IMR-90 (cell line): ENCODE measurements around the gene TRAPPC12. TPM values are rescaled to one million over a fixed set of nuclear protein-coding genes. Genes with fewer than 3 reads are reported as not detected.
A peak's percentile ranks its signal among the peaks of the same experiment; 100 is the strongest.

Experiments
- ATAC-seq: fragments of 200-7000 bp; cut with Tn5 transposase; 2 replicates; pipeline ENCODE4 v1.9.1; 2020; ENCODE audit warnings: low read depth, mild to moderate bottlenecking, moderate library complexity
- BruUV-seq: library from RNA; stranded (reverse); fragments of 400-500 nt; replicated peaks from 2 replicates; lab custom pipeline; 2021; lab: Mats Ljungman, UMichigan
- CTCF ChIA-PET: fragments of 300-600 bp; formaldehyde crosslinking; extraction: SDS; loops from one replicate; lab custom pipeline; 2021; ENCODE audit warnings: antibody characterized with exemption; lab: Yijun Ruan, JAX
- POLR2A ChIA-PET: fragments of 300-600 bp; sonication (Branson Sonifier 250); formaldehyde crosslinking; loops from one replicate; lab custom pipeline; 2022; ENCODE audit warnings: antibody characterized with exemption; ENCODE audit not compliant: unreplicated experiment; lab: Charles Lee
- DNase-seq: peaks from one replicate; pipeline ENCODE4 v3.0.0; 2013
- H2AFZ ChIP-seq: replicated peaks from 2 replicates; pipeline ENCODE3; 2013; ENCODE audit warnings: low read length, mild to moderate bottlenecking; ENCODE audit not compliant: poor library complexity
- H2AK5ac ChIP-seq: 2 replicates; pipeline ENCODE4 v1.6.1; 2013; ENCODE audit warnings: low read depth, low read length, inconsistent platforms
- H2AK9ac ChIP-seq: replicated peaks from 2 replicates; pipeline ENCODE3; 2013; ENCODE audit warnings: mild to moderate bottlenecking, low read depth, low read length, moderate library complexity; ENCODE audit not compliant: poor library complexity
- H2BK120ac ChIP-seq: 2 replicates; pipeline ENCODE4 v1.6.1; 2013; ENCODE audit warnings: low read depth, low read length, inconsistent platforms
- H2BK15ac ChIP-seq: 3 replicates; pipeline ENCODE4 v1.6.1; 2013; ENCODE audit warnings: low read depth, low read length, inconsistent platforms
- H2BK20ac ChIP-seq: 2 replicates; pipeline ENCODE4 v1.6.1; 2013; ENCODE audit warnings: low read depth, mild to moderate bottlenecking, inconsistent platforms, low read length, moderate library complexity
- H2BK5ac ChIP-seq: 2 replicates; pipeline ENCODE4 v1.6.1; 2013; ENCODE audit warnings: mild to moderate bottlenecking, low read depth, low read length, inconsistent platforms; ENCODE audit not compliant: poor library complexity, severe bottlenecking
- H3K14ac ChIP-seq: replicated peaks from 2 replicates; pipeline ENCODE4 v1.6.1; 2013; ENCODE audit warnings: low read depth, low read length, inconsistent platforms
- H3K18ac ChIP-seq: 2 replicates; pipeline ENCODE4 v1.6.1; 2013; ENCODE audit warnings: low read depth, low read length, control low read depth
- H3K23ac ChIP-seq: 2 replicates; pipeline ENCODE4 v1.6.1; 2013; ENCODE audit warnings: low read depth, low read length, inconsistent platforms
- H3K27ac ChIP-seq: 2 replicates; pipeline ENCODE4 v1.5.1; 2013; ENCODE audit warnings: mild to moderate bottlenecking, control low read depth, low read length; ENCODE audit not compliant: insufficient read depth
- H3K27me3 ChIP-seq: 2 replicates; pipeline ENCODE4 v1.6.1; 2013; ENCODE audit warnings: low read length; ENCODE audit not compliant: control insufficient read depth, insufficient read depth
- H3K36me3 ChIP-seq: 2 replicates; pipeline ENCODE4 v1.6.1; 2013; ENCODE audit warnings: low read length, mixed read lengths; ENCODE audit not compliant: control insufficient read depth, insufficient read depth
- H3K4ac ChIP-seq: 2 replicates; pipeline ENCODE4 v1.6.1; 2013; ENCODE audit warnings: low read depth, low read length, inconsistent platforms
- H3K4me1 ChIP-seq: 2 replicates; pipeline ENCODE4 v1.6.1; 2013; ENCODE audit warnings: low read length, mixed read lengths; ENCODE audit not compliant: control insufficient read depth, insufficient read depth
- H3K4me2 ChIP-seq: 2 replicates; pipeline ENCODE4 v1.6.1; 2013; ENCODE audit warnings: low read depth, mild to moderate bottlenecking, control low read depth, low read length, moderate library complexity
- H3K4me3 ChIP-seq: 2 replicates; pipeline ENCODE4 v1.5.1; 2013; ENCODE audit warnings: low read depth, mild to moderate bottlenecking, control low read depth, low read length, moderate library complexity; ENCODE audit not compliant: insufficient read depth
- H3K56ac ChIP-seq: 2 replicates; pipeline ENCODE4 v1.6.1; 2013; ENCODE audit warnings: low read length, inconsistent platforms; ENCODE audit not compliant: insufficient read depth; ENCODE audit errors: extremely low read depth
- H3K79me1 ChIP-seq, 2 experiments: 2 replicates each; pipeline ENCODE4 v1.6.1; 2013; ENCODE audit warnings: low read length in 2 of 2, inconsistent platforms in 1 of 2, low read depth in 1 of 2
- H3K9ac ChIP-seq: 2 replicates; pipeline ENCODE4 v1.6.1; 2013; ENCODE audit warnings: low read depth, low read length, control low read depth
- H3K9me1 ChIP-seq: 2 replicates; pipeline ENCODE4 v1.6.1; 2013; ENCODE audit warnings: low read length, inconsistent platforms; ENCODE audit not compliant: insufficient read depth
- H3K9me3 ChIP-seq: 2 replicates; pipeline ENCODE4 v1.6.1; 2013; ENCODE audit warnings: low read length; ENCODE audit not compliant: control insufficient read depth, insufficient read depth
- H4K20me1 ChIP-seq: 2 replicates; pipeline ENCODE4 v1.6.1; 2013; ENCODE audit warnings: low read length, inconsistent platforms; ENCODE audit not compliant: insufficient read depth
- H4K5ac ChIP-seq: 2 replicates; pipeline ENCODE4 v1.6.1; 2013; ENCODE audit warnings: mild to moderate bottlenecking, low read depth, low read length, control low read depth
- H4K8ac ChIP-seq, 2 experiments: 2 replicates each; pipeline ENCODE4 v1.6.1; 2013; ENCODE audit warnings: low read depth in 2 of 2, low read length in 2 of 2, control low read depth in 1 of 2, inconsistent platforms in 1 of 2
- H4K91ac ChIP-seq: 2 replicates; pipeline ENCODE4 v1.6.1; 2013; ENCODE audit warnings: low read depth, low read length, inconsistent platforms; ENCODE audit not compliant: insufficient read depth
- POLR2A ChIP-seq: IDR thresholded peaks from 2 replicates; pipeline ENCODE4 v1.6.1; 2012; ENCODE audit warnings: mild to moderate bottlenecking, low read depth, low read length
- RAD21 ChIP-seq: IDR thresholded peaks from 2 replicates; pipeline ENCODE4 v1.6.1; 2012; ENCODE audit warnings: low read length, improper control_type of control experiment
- SMC3 ChIP-seq: fragments of 150-350 bp; IDR thresholded peaks from 2 replicates; pipeline ENCODE4 v1.6.1; 2016; ENCODE audit warnings: low read depth, mild to moderate bottlenecking, antibody characterized with exemption, low read length, moderate library complexity
- WGBS, 2 experiments: methylation state at CpG; one replicate each; pipeline versions ENCODE4 v1.1.5 to v1.1.7; 2013; ENCODE audit warnings: missing lambda C conversion rate in 2 of 2; ENCODE audit not compliant: insufficient read length in 1 of 2; ENCODE audit errors: extremely low coverage in 2 of 2; 5-methylcytosine and 5-hydroxymethylcytosine counted together
- dilution Hi-C: fragments of 300-500 bp; cut with HindIII; formaldehyde crosslinking; loops from one replicate; pipeline ENCODE4 v1.14.3; 2018; ENCODE audit warnings: low sequenced_read_pairs; ENCODE audit not compliant: unreplicated experiment
- in situ Hi-C: fragments of 300-500 bp; cut with MboI; formaldehyde crosslinking; loops from 3 replicates; pipeline ENCODE4 v1.14.3; 2019; ENCODE audit warnings: low sequenced_read_pairs, inconsistent platforms, mixed read lengths
- intact Hi-C: fragments of 100-400 bp; cut with micrococcal nuclease; formaldehyde crosslinking; loops from 2 replicates; pipeline ENCODE4 v1.10.0; 2022
- polyA plus RNA-seq, 3 experiments: library from polyadenylated mRNA; depleted of rRNA; stranded (reverse); fragments of >200 nt; gene quantifications; 2 replicates each; pipeline ENCODE4 v1.2.3, GENCODE V29; 2012; ENCODE audit warnings: low replicate concordance in 1 of 3
- total RNA-seq: library from RNA; depleted of rRNA; stranded (reverse); fragments of >200 nt; gene quantifications from 2 replicates; pipeline ENCODE4 v1.2.3, GENCODE V29; 2012
- TF ChIP-seq, protein P1 (sequence below): conservative IDR thresholded peaks from 2 replicates; pipeline ENCODE4 v1.5.1; 2012; ENCODE audit warnings: mild to moderate bottlenecking, low read depth, low read length, improper control_type of control experiment

TRAPPC12 gene
- total and polyA plus RNA-seq, 2 of the 4 experiments (the other 2 are of a cell fraction), result 25.8 to 69.9 TPM

GRCh38 chr2:3423492-3424170 lies 44.1 kb downstream of the TRAPPC12 start:
- Histone ChIP-seq H3K18ac (no peak overlapping the region), H3K4ac (no peak overlapping the region), H4K20me1 (peaks cover 4% of the 10 kb centered on the region; the same call in 1 of the 2 replicates), H3K4me3 (no peak overlapping the region), H4K8ac (no peak overlapping the region; a peak in 1 of 4 replicates), H3K79me1 (peaks cover 27 to 38% of the 10 kb centered on the region in 2 experiments), H2BK15ac (no peak overlapping the region), H4K5ac (no peak overlapping the region), H3K9me3 (no peaks in the 10 kb centered on the region), H3K56ac (no peak overlapping the region), H2BK5ac (no peak overlapping the region), H3K9me1 (peaks cover 2% of the 10 kb centered on the region; the same call in 1 of the 2 replicates), H2BK120ac (no peak overlapping the region), H2AK9ac (no peak overlapping the region), H3K36me3 (peaks cover 55% of the 10 kb centered on the region), H3K23ac (no peak overlapping the region), H3K4me1 (peaks cover 2% of the 10 kb centered on the region; the same call in 1 of the 2 replicates), H3K14ac (no peak overlapping the region), H3K9ac (no peak overlapping the region), H3K27ac (no peak overlapping the region), H4K91ac (no peak overlapping the region), H2AFZ (no peak overlapping the region), H3K4me2 (no peak overlapping the region), H3K27me3 (no peaks in the 10 kb centered on the region), H2AK5ac (no peak overlapping the region), H2BK20ac (no peak overlapping the region)
- intact Hi-C loops (loop anchor here (1.0 kb wide), 1 partner anchor 228 kb away; no protein-coding TSS in a partner anchor), dilution Hi-C loops (no loop called here), in situ Hi-C loops (loop anchor here (10.0 kb wide), 1 partner anchor 221 kb away; no protein-coding TSS in a partner anchor)
- DNase-seq (peak; percentile 27), ATAC-seq (peak; percentile 60; the same call in 1 of the 2 replicates)
- ChIA-PET POLR2A (no interaction called here), CTCF (interaction anchor here (0.7 to 2.2 kb wide), 14 partner anchors 9 to 228 kb away, joined by 3 to 10 read pairs (median 4); no protein-coding TSS in a partner anchor)
- TF ChIP-seq POLR2A, result no peak
- TF ChIP-seq, protein P1, sequence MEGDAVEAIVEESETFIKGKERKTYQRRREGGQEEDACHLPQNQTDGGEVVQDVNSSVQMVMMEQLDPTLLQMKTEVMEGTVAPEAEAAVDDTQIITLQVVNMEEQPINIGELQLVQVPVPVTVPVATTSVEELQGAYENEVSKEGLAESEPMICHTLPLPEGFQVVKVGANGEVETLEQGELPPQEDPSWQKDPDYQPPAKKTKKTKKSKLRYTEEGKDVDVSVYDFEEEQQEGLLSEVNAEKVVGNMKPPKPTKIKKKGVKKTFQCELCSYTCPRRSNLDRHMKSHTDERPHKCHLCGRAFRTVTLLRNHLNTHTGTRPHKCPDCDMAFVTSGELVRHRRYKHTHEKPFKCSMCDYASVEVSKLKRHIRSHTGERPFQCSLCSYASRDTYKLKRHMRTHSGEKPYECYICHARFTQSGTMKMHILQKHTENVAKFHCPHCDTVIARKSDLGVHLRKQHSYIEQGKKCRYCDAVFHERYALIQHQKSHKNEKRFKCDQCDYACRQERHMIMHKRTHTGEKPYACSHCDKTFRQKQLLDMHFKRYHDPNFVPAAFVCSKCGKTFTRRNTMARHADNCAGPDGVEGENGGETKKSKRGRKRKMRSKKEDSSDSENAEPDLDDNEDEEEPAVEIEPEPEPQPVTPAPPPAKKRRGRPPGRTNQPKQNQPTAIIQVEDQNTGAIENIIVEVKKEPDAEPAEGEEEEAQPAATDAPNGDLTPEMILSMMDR, result peak; percentile 73
- peak; percentile 62 for TF ChIP-seq RAD21
- peak; percentile 74 for TF ChIP-seq SMC3
- 65% methylated on average over 12 of the region's 19 CpGs; no CpG with 5 or more reads in 1 of the 2 experiments for WGBS, 2 experiments
- no TSS peak for BruUV-seq
